Measurements from ENCODE around the gene DHX29. TPM values are rescaled to one million over a fixed set of nuclear protein-coding genes. Genes with fewer than 3 reads are reported as not detected.
A peak's percentile ranks its signal among the peaks of the same experiment; 100 is the strongest.

Gene DHX29
- total and polyA plus RNA-seq, 2 donors (not counting 1 experiment from before 2014, with no cell fraction given), result 8.1 to 38.5 TPM

DNA sequence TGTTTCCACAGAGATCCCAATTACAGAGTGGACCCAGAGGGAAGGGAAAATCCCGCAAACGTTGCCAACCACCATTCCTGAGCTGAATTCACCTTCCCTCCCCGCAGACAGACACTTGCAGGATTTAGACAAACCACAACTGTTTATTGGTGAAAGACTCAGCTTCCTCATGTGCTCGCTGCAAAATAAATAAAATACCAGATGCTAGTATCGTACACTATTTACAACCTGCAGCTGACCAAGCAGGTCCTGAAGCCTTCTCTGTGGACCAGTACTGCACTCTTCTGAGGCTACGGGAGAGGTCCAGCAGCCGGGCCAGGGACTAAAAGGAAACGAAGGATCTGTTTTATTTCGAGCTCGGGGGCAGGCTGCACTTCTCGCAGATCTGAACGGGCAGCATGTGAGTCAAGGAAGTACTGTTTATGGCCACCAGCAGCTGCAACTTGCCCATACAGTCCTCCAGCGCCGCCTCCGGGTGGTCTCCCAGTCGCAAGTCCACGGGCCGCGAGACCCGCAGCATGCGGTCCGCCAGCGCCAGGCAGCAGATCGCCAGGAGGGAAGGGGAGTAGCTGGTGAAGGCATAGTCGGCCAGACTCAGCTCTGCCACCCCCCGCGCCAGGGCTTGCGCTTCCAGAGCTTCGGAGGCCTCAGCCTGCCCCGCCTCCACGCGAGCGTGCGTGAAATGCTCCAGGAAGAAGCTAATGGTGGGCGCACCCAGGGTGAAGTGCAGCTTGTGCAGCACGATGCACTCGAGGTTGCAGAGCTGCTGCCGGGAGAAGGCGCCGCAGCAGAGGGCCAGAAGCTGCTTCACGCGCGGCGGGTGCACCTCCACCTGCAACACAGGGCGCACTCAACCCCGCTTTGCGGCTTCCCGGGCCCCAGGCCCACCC lies 76.2 kb downstream of the DHX29 start:
- H3K4me2 ChIP-seq (ENCODE audit: extremely low read depth, insufficient read depth, low read length), result peak overlapping the region; percentile 75
- H2AFZ ChIP-seq (ENCODE audit: low read length), result no peak overlapping the region
- H3K9ac ChIP-seq (ENCODE audit: insufficient read depth, low read length), result no peak overlapping the region
- H4K20me1 ChIP-seq (ENCODE audit: control insufficient read depth, extremely low read depth, insufficient read depth, low read length), result no peaks in the 10 kb centered on the region
- H3K79me2 ChIP-seq (ENCODE audit: control insufficient read depth, insufficient read depth, low read length), result no peaks in the 10 kb centered on the region
- no peak overlapping the region for H3K27ac ChIP-seq (ENCODE audit: insufficient read depth, low read length)
- H3K4me3 ChIP-seq (replicated peaks in 1 of 4; ENCODE audit: control extremely low read depth in 1 of 4, insufficient read depth in 1 of 4, low read depth in 3 of 4, low read length in 4 of 4), result no peak overlapping the region
- peaks cover 69% of the 10 kb centered on the region for H3K27me3 ChIP-seq (ENCODE audit: control insufficient read depth, insufficient read depth, low read length)
- peak in 1 of 2 donors; percentile 12 for DNase-seq (ENCODE audit: low read depth in 2 of 2)
- peak; percentile 74 for TF ChIP-seq EZH2 (IDR thresholded peaks at IDR 0.05; ENCODE audit: low read length, missing control alignments)
- TF ChIP-seq, protein P1, sequence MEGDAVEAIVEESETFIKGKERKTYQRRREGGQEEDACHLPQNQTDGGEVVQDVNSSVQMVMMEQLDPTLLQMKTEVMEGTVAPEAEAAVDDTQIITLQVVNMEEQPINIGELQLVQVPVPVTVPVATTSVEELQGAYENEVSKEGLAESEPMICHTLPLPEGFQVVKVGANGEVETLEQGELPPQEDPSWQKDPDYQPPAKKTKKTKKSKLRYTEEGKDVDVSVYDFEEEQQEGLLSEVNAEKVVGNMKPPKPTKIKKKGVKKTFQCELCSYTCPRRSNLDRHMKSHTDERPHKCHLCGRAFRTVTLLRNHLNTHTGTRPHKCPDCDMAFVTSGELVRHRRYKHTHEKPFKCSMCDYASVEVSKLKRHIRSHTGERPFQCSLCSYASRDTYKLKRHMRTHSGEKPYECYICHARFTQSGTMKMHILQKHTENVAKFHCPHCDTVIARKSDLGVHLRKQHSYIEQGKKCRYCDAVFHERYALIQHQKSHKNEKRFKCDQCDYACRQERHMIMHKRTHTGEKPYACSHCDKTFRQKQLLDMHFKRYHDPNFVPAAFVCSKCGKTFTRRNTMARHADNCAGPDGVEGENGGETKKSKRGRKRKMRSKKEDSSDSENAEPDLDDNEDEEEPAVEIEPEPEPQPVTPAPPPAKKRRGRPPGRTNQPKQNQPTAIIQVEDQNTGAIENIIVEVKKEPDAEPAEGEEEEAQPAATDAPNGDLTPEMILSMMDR (conservative IDR thresholded peaks at IDR 0.05 in 1 of 2, IDR thresholded peaks at IDR 0.05 in 1 of 2; ENCODE audit: low read depth in 1 of 2, low read length in 2 of 2), result peak in 1 of 2 donors; percentile 7
- no peaks in the 10 kb centered on the region for H3K36me3 ChIP-seq (ENCODE audit: control insufficient read depth, insufficient read depth, low read length)
- no peaks in the 10 kb centered on the region for H3K9me3 ChIP-seq (ENCODE audit: control insufficient read depth, insufficient read depth, low read depth, low read length)
- H3K4me1 ChIP-seq (ENCODE audit: control insufficient read depth, extremely low read depth, insufficient read depth, low read length), result peaks cover 2% of the 10 kb centered on the region

DNA sequence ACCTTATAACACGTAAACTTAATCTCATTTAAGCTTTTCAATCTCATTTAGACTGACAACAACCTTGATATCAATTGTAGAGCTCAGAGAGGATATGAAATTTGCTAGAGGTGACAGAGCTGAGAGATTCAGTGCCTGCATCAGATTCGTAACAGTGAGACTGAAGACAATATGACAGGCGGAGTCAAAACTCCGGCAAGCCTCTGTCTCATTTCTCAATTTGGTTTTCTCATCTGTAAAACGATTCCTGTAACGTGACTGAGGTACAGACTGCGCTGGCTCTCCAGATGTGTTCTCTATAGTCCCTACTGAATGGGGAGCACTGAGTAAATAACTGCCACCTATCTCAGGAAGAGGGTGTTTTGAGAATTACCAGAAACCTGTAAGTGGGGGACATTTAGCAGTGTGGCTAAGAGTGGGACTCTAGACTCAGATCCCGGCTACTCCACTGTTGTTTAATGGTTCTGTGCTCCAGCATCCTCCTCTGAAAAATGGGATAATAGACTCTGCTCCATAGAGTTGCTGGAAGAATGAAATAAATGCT lies 77.3 kb downstream of the DHX29 start:
- H2AFZ ChIP-seq (ENCODE audit: low read length), result no peak overlapping the region
- TF ChIP-seq EZH2 (IDR thresholded peaks at IDR 0.05; ENCODE audit: low read length, missing control alignments), result no peak
- TF ChIP-seq, protein P1 (conservative IDR thresholded peaks at IDR 0.05 in 1 of 2, IDR thresholded peaks at IDR 0.05 in 1 of 2; ENCODE audit: low read depth in 1 of 2, low read length in 2 of 2), result no peak
- H3K9me3 ChIP-seq (ENCODE audit: control insufficient read depth, insufficient read depth, low read depth, low read length), result no peaks in the 10 kb centered on the region
- no peaks in the 10 kb centered on the region for H3K36me3 ChIP-seq (ENCODE audit: control insufficient read depth, insufficient read depth, low read length)
- DNase-seq (ENCODE audit: low read depth in 2 of 2), result no peak
- H4K20me1 ChIP-seq (ENCODE audit: control insufficient read depth, extremely low read depth, insufficient read depth, low read length), result no peaks in the 10 kb centered on the region
- no peak overlapping the region for H3K9ac ChIP-seq (ENCODE audit: insufficient read depth, low read length)
- peaks cover 2% of the 10 kb centered on the region for H3K4me1 ChIP-seq (ENCODE audit: control insufficient read depth, extremely low read depth, insufficient read depth, low read length)
- peaks cover 80% of the 10 kb centered on the region for H3K27me3 ChIP-seq (ENCODE audit: control insufficient read depth, insufficient read depth, low read length)
- H3K4me2 ChIP-seq (ENCODE audit: extremely low read depth, insufficient read depth, low read length), result no peak overlapping the region
- no peak overlapping the region for H3K27ac ChIP-seq (ENCODE audit: insufficient read depth, low read length)
- no peaks in the 10 kb centered on the region for H3K79me2 ChIP-seq (ENCODE audit: control insufficient read depth, insufficient read depth, low read length)
- H3K4me3 ChIP-seq (replicated peaks in 1 of 4; ENCODE audit: control extremely low read depth in 1 of 4, insufficient read depth in 1 of 4, low read depth in 3 of 4, low read length in 4 of 4), result no peak overlapping the region

DNA sequence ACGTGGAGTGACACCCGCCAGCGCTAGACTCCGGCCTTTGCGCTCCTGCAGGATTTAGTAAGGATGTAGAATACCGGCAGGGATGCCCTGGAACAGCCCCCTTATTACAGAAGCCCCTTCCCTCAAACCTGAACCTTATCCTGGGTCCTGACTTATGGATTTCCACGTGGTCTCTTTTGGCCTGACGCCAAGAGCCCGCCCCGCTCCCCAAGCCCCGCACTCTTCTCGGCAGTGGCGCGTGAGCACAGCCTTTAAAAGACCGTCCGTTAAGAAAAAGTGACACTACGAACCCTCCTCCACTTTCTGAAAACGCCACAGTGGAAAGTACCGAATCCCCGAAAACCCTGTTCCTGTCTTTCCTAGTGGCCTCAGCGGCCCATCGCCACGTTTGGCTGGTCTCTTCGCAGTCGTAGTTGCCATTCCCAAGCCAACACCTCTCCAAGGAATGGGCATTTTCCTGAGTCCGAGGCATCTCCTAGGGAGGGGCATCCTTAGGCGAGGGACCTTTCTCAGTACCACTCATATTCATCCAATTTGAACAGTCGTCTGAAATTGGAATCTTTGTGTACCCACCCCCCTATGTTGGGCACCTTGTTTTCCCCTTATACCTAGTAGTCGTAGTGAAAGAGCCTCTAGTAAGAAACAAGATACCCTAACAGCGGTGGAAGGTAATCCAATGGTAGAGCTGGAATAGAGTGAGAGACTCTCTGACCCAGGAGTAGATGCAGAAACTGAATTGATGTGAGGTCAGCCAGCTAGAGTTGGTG lies 79.6 kb downstream of the DHX29 start:
- peaks cover 94% of the 10 kb centered on the region for H3K27me3 ChIP-seq (ENCODE audit: control insufficient read depth, insufficient read depth, low read length)
- no peak for DNase-seq (ENCODE audit: low read depth in 2 of 2)
- H3K9me3 ChIP-seq (ENCODE audit: control insufficient read depth, insufficient read depth, low read depth, low read length), result no peaks in the 10 kb centered on the region
- H3K27ac ChIP-seq (ENCODE audit: insufficient read depth, low read length), result no peak overlapping the region
- H3K79me2 ChIP-seq (ENCODE audit: control insufficient read depth, insufficient read depth, low read length), result no peaks in the 10 kb centered on the region
- TF ChIP-seq, protein P1 (conservative IDR thresholded peaks at IDR 0.05 in 1 of 2, IDR thresholded peaks at IDR 0.05 in 1 of 2; ENCODE audit: low read depth in 1 of 2, low read length in 2 of 2), result no peak
- TF ChIP-seq EZH2 (IDR thresholded peaks at IDR 0.05; ENCODE audit: low read length, missing control alignments), result peak; percentile 72
- no peaks in the 10 kb centered on the region for H4K20me1 ChIP-seq (ENCODE audit: control insufficient read depth, extremely low read depth, insufficient read depth, low read length)
- H2AFZ ChIP-seq (ENCODE audit: low read length), result no peak overlapping the region
- peaks cover 2% of the 10 kb centered on the region for H3K4me1 ChIP-seq (ENCODE audit: control insufficient read depth, extremely low read depth, insufficient read depth, low read length)
- H3K4me2 ChIP-seq (ENCODE audit: extremely low read depth, insufficient read depth, low read length), result peak overlapping the region; percentile 62
- H3K9ac ChIP-seq (ENCODE audit: insufficient read depth, low read length), result no peak overlapping the region
- H3K4me3 ChIP-seq (replicated peaks in 1 of 4; ENCODE audit: control extremely low read depth in 1 of 4, insufficient read depth in 1 of 4, low read depth in 3 of 4, low read length in 4 of 4), result peak overlapping the region in 3 of 4 experiments; percentile 12 to 44 (median 17)
- no peaks in the 10 kb centered on the region for H3K36me3 ChIP-seq (ENCODE audit: control insufficient read depth, insufficient read depth, low read length)
